ENCODE data around the gene FRMD8.

Gene FRMD8

GRCh38 chr11:65436412-65437032, 50.1 kb downstream of the FRMD8 start:
- Histone ChIP-seq H3K4me1 (ENCODE audit: control insufficient read depth, insufficient read depth, low read length) (peaks cover 34% of the 10 kb centered on the region), H3K4me2 (ENCODE audit: low read length) (peak overlapping the region; percentile 82), H3K4me3 (ENCODE audit: low read length) (peak overlapping the region; percentile 39), H3K27me3 (ENCODE audit: control insufficient read depth, insufficient read depth, low read length) (no peaks in the 10 kb centered on the region), H3K9ac (ENCODE audit: low read depth, low read length) (peak overlapping the region; percentile 44), H3K36me3 (ENCODE audit: insufficient read depth, low read length) (peaks cover 63% of the 10 kb centered on the region), H3K9me3 (replicated peaks; ENCODE audit: low read length) (no peaks in the 10 kb centered on the region)

GRCh38 chr11:65437436-65438227, 51.2 kb downstream of the FRMD8 start:
- Histone ChIP-seq H3K4me2 (ENCODE audit: low read length) (peak overlapping the region; percentile 53), H3K36me3 (ENCODE audit: insufficient read depth, low read length) (peaks cover 63% of the 10 kb centered on the region), H3K4me3 (ENCODE audit: low read length) (peak overlapping the region; percentile 21), H3K27me3 (ENCODE audit: control insufficient read depth, insufficient read depth, low read length) (no peaks in the 10 kb centered on the region), H3K4me1 (ENCODE audit: control insufficient read depth, insufficient read depth, low read length) (peaks cover 42% of the 10 kb centered on the region), H3K9me3 (replicated peaks; ENCODE audit: low read length) (no peaks in the 10 kb centered on the region), H3K9ac (ENCODE audit: low read depth, low read length) (peak overlapping the region; percentile 22)

GRCh38 chr11:65438257-65439151, 52.1 kb downstream of the FRMD8 start:
- Histone ChIP-seq H3K27me3 (ENCODE audit: control insufficient read depth, insufficient read depth, low read length) (no peaks in the 10 kb centered on the region), H3K4me1 (ENCODE audit: control insufficient read depth, insufficient read depth, low read length) (peaks cover 49% of the 10 kb centered on the region), H3K9me3 (replicated peaks; ENCODE audit: low read length) (no peaks in the 10 kb centered on the region), H3K4me2 (ENCODE audit: low read length) (peak overlapping the region; percentile 53), H3K36me3 (ENCODE audit: insufficient read depth, low read length) (peaks cover 70% of the 10 kb centered on the region), H3K9ac (ENCODE audit: low read depth, low read length) (peak overlapping the region; percentile 22), H3K4me3 (ENCODE audit: low read length) (peak overlapping the region; percentile 16)

GRCh38 chr11:65439331-65440181, 53.1 kb downstream of the FRMD8 start:
- peaks cover 47% of the 10 kb centered on the region for H3K4me1 ChIP-seq (ENCODE audit: control insufficient read depth, insufficient read depth, low read length)

GRCh38 chr11:65440831-65441499, 54.5 kb downstream of the FRMD8 start:
- Histone ChIP-seq H3K9ac (ENCODE audit: low read depth, low read length) (no peak overlapping the region), H3K4me3 (ENCODE audit: low read length) (no peak overlapping the region)

More at GRCh38 chr11:65439331-65440181, 53.1 kb downstream of the FRMD8 start:
- Histone ChIP-seq H3K4me2 (ENCODE audit: low read length) (peak overlapping the region; percentile 53), H3K36me3 (ENCODE audit: insufficient read depth, low read length) (peaks cover 73% of the 10 kb centered on the region), H3K4me3 (ENCODE audit: low read length) (no peak overlapping the region), H3K9me3 (replicated peaks; ENCODE audit: low read length) (no peaks in the 10 kb centered on the region), H3K9ac (ENCODE audit: low read depth, low read length) (peak overlapping the region; percentile 3), H3K27me3 (ENCODE audit: control insufficient read depth, insufficient read depth, low read length) (no peaks in the 10 kb centered on the region)

GRCh38 chr11:65442842-65443331, 56.5 kb downstream of the FRMD8 start:
- H3K9me3 ChIP-seq (replicated peaks; ENCODE audit: low read length) = no peaks in the 10 kb centered on the region
- H3K4me2 ChIP-seq (ENCODE audit: low read length) = peak overlapping the region; percentile 35
- no peaks in the 10 kb centered on the region for H3K27me3 ChIP-seq (ENCODE audit: control insufficient read depth, insufficient read depth, low read length)
- peaks cover 60% of the 10 kb centered on the region for H3K4me1 ChIP-seq (ENCODE audit: control insufficient read depth, insufficient read depth, low read length)
- no peak overlapping the region for H3K9ac ChIP-seq (ENCODE audit: low read depth, low read length)
- peaks cover 72% of the 10 kb centered on the region for H3K36me3 ChIP-seq (ENCODE audit: insufficient read depth, low read length)
- no peak overlapping the region for H3K4me3 ChIP-seq (ENCODE audit: low read length)

More at GRCh38 chr11:65440831-65441499, 54.5 kb downstream of the FRMD8 start:
- H3K27me3 ChIP-seq (ENCODE audit: control insufficient read depth, insufficient read depth, low read length) = no peaks in the 10 kb centered on the region
- peaks cover 46% of the 10 kb centered on the region for H3K4me1 ChIP-seq (ENCODE audit: control insufficient read depth, insufficient read depth, low read length)
- no peaks in the 10 kb centered on the region for H3K9me3 ChIP-seq (replicated peaks; ENCODE audit: low read length)
- peaks cover 72% of the 10 kb centered on the region for H3K36me3 ChIP-seq (ENCODE audit: insufficient read depth, low read length)
- peak overlapping the region; percentile 37 for H3K4me2 ChIP-seq (ENCODE audit: low read length)

- Histone ChIP-seq H3K9ac (ENCODE audit: low read depth, low read length) (peak overlapping the region; percentile 22), H3K4me3 (ENCODE audit: low read length) (no peak overlapping the region), H3K9me3 (replicated peaks; ENCODE audit: low read length) (no peaks in the 10 kb centered on the region), H3K36me3 (ENCODE audit: insufficient read depth, low read length) (peaks cover 64% of the 10 kb centered on the region), H3K4me1 (ENCODE audit: control insufficient read depth, insufficient read depth, low read length) (peaks cover 65% of the 10 kb centered on the region), H3K4me2 (ENCODE audit: low read length) (peak overlapping the region; percentile 35), H3K27me3 (ENCODE audit: control insufficient read depth, insufficient read depth, low read length) (no peaks in the 10 kb centered on the region)
These were observed 58.0 kb downstream of the FRMD8 start for GRCh38 chr11:65444314-65445051.

GRCh38 chr11:65445101-65445603, 58.7 kb downstream of the FRMD8 start:
- no peak overlapping the region for H3K4me3 ChIP-seq (ENCODE audit: low read length)
- H3K9me3 ChIP-seq (replicated peaks; ENCODE audit: low read length) = no peaks in the 10 kb centered on the region
- peaks cover 57% of the 10 kb centered on the region for H3K36me3 ChIP-seq (ENCODE audit: insufficient read depth, low read length)
- no peaks in the 10 kb centered on the region for H3K27me3 ChIP-seq (ENCODE audit: control insufficient read depth, insufficient read depth, low read length)
- peak overlapping the region; percentile 37 for H3K9ac ChIP-seq (ENCODE audit: low read depth, low read length)
- peak overlapping the region; percentile 35 for H3K4me2 ChIP-seq (ENCODE audit: low read length)
- H3K4me1 ChIP-seq (ENCODE audit: control insufficient read depth, insufficient read depth, low read length) = peaks cover 66% of the 10 kb centered on the region

GRCh38 chr11:65445604-65446445, 59.4 kb downstream of the FRMD8 start:
- H3K4me2 ChIP-seq (ENCODE audit: low read length) = peak overlapping the region; percentile 2
- no peaks in the 10 kb centered on the region for H3K9me3 ChIP-seq (replicated peaks; ENCODE audit: low read length)
- H3K36me3 ChIP-seq (ENCODE audit: insufficient read depth, low read length) = peaks cover 55% of the 10 kb centered on the region
- peak overlapping the region; percentile 22 for H3K4me3 ChIP-seq (ENCODE audit: low read length)
- H3K27me3 ChIP-seq (ENCODE audit: control insufficient read depth, insufficient read depth, low read length) = no peaks in the 10 kb centered on the region
- H3K4me1 ChIP-seq (ENCODE audit: control insufficient read depth, insufficient read depth, low read length) = peaks cover 64% of the 10 kb centered on the region
- H3K9ac ChIP-seq (ENCODE audit: low read depth, low read length) = peak overlapping the region; percentile 37

Data from skeletal muscle satellite cell (primary cell).